T follicular helper cell (primary cell): ENCODE measurements around the gene RMDN3.
A peak's percentile ranks its signal among the peaks of the same experiment; 100 is the strongest.

Source experiments
- DNase-seq: peaks from one replicate; pipeline ENCODE4 v3.0.0-alpha.2; 2020; ENCODE audit warnings: low read depth

The RMDN3 gene

DNA sequence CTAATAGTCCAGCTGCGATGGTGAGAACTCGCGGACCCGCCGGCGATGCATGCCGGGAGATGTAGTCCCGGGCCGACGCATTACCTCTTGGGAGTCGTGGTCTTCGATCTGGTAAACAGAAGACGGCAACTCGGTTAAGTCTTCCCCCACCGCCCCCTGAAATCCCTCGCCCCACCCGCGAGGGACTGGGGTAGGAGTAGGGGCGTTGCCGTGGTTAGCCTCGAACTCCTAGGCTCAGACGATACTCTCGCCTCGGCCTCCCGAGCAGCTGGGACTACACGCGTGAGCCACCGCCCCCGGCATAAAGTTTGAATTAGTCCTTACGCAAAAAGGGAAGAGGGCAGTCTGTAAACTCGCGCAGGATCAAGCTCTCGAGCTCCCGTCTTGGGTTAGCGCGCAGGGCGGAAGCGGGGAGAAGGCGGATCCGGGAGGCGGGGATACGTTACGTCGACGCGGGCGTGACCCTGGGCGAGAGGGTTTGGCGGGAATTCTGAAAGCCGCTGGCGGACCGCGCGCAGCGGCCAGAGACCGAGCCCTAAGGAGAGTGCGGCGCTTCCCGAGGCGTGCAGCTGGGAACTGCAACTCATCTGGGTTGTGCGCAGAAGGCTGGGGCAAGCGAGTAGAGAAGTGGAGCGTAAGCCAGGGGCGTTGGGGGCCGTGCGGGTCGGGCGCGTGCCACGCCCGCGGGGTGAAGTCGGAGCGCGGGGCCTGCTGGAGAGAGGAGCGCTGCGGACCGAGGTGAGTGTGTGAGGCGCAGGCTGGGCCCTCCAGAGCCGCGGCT, 60.2 kb downstream of the RMDN3 start, which contains the start of gene RAD51:
Gene RAD51 (plus strand): TSS at position 487 of the 781 bp plus-strand sequence. CDS start 3,585 bp downstream, outside the sequence.
- peak; percentile 87 for DNase-seq

DNA sequence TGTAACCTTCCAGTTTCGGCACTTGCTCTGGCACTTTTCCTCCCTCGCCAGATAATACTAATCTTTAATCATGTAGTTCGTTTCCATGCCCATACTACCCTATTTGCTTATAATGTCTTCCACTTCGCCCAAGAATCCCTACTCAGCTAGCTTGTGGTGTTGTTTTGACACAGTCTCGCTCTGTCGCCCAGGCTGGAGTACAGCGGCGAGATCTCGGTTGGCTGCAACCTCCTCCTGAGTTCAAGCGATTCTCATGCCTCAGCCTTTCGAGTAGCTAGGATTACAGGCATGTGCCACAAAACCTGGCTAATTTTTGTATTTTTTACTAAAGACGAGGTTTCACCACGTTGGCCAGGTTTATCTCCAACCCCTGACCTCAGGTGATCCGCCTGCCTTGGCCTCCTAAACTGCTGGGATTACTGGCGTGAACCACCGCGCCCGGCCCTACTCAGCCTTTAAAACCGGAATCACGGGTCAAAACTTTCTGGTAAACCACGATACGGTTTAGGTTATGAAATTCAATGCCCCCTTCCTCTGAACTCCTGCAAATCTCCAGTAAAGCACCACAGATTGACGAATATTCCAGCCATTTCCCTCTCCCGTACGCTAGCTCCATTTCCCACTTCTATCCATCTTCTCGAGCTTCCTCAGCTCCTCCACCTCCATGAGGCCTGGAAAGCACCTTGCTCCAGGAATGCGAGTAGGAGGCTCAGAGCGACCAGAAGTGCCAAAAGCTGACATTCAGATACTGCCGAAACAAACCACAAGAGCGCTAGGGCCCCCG, 61.0 kb downstream of the RMDN3 start:
- no peak for DNase-seq

DNA sequence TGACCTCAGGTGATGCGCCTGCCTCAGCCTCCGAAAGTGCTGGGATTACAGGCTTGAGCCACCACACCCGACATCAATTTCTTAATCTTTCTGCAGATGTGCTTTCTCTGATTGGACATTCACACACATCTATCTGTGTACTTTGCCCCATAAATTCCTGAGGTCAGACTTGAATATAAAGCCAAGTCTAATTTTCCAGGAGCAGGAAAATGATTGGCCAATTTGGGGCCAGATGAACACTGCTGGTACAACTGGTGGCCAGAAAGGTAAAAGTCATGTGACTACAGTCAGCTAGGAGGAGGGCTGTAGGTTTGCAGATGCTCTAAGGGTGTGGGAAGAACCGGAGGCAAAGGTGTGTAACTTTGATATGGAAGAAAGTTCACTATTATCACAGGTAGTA, 63.3 kb downstream of the RMDN3 start:
- DNase-seq: no peak

DNA sequence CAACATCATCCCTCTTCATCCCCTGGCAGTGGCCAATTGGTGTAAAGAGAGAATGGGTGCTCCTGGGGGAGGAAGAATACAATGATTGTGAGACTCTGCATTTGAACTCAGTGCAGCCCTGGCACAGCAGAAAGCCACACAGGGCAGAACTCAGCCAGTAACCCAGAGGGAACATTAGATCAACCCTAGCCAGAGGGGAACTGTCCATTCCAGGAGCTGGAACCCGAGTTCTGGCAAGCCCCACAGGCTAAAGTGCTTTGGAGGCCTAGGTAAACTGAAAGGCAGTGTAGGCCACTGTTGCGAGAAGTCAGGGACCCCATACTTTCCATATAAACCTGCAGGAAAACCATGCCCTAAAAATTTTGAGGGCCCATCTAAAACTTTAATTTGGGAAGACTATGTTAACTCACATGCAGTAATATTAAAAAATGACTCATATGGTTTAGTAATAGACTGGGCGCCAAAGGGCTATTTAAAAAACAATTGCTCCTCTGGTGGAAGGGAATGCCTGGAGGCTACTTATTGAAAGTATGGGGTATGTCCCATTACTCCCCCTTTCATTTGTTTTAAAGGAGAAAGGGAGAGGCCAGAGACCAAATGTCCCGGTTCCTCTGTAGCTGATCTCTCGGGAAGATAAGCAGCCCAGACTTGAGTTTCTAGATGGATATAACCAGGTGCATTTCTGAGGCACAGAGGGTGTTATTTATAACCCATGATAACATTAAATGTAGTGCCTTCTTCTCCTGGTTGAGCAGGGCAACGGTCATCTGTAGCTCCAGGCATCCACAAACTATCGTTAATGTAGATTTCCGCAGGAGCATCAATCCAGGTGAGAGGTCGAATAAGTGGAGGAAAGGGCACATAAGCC, 65.9 kb downstream of the RMDN3 start:
- no peak for DNase-seq
